Ramos (cell line): Measurements from ENCODE around the gene ELMOD3.
"Not testable (repeated sequence)": the region's sequence is repeated elsewhere in the genome, so short reads cannot be mapped to it uniquely, and the experiment has no call there.

Experiments used
- in situ Hi-C: fragments of 300-500 bp; cut with MboI; formaldehyde crosslinking; loops from one replicate; pipeline ENCODE4 v1.14.3; 2022; ENCODE audit warnings: low sequenced_read_pairs; ENCODE audit not compliant: unreplicated experiment

Gene ELMOD3

GRCh38 chr2:85437488-85438200 is 83.1 kb downstream of the ELMOD3 start:
- in situ Hi-C loops: no loop called here

GRCh38 chr2:85438201-85439024 is 83.8 kb downstream of the ELMOD3 start:
- in situ Hi-C loops: no loop called here

GRCh38 chr2:85439025-85439472 is 84.5 kb downstream of the ELMOD3 start:
- in situ Hi-C loops: no loop called here

GRCh38 chr2:85439569-85439968 is 85.0 kb downstream of the ELMOD3 start:
- in situ Hi-C loops: not testable (repeated sequence)

- in situ Hi-C loops: no loop called here
These were observed 85.4 kb downstream of the ELMOD3 start for GRCh38 chr2:85439986-85440385.

GRCh38 chr2:85440729-85441128 is 86.2 kb downstream of the ELMOD3 start:
- in situ Hi-C loops: no loop called here
